ENCODE measurements around the gene SLC2A10.

Gene SLC2A10

DNA sequence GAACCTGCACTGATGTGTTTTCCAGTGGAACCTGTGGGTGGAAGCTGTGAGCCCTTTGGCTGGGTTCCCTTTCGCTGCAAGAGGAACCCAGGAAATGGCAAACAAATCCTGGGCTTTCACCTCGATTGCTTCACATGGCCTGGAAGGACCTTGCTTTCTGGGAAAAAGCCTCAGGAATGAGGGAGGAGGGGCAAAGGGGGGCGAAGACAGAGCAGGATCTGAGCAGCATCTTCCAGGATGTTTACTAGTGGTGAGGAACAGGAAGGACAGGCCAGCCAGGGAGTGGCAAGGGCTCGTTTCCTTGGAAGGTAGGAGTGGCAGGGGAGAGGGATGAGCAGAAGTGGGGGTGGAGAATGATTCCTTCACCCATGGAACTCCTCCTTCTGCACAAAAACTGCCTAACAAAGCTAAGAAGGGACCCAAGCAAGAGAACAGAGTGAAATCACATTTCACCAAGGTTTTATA lies 5.9 kb downstream of the SLC2A10 start:
- H3K4me3 ChIP-seq (ENCODE audit: low read depth, low read length): no peak overlapping the region
- in situ Hi-C loops (cut with HindIII; ENCODE audit: low sequenced_read_pairs): no loop called here
- TF ChIP-seq, protein P1, sequence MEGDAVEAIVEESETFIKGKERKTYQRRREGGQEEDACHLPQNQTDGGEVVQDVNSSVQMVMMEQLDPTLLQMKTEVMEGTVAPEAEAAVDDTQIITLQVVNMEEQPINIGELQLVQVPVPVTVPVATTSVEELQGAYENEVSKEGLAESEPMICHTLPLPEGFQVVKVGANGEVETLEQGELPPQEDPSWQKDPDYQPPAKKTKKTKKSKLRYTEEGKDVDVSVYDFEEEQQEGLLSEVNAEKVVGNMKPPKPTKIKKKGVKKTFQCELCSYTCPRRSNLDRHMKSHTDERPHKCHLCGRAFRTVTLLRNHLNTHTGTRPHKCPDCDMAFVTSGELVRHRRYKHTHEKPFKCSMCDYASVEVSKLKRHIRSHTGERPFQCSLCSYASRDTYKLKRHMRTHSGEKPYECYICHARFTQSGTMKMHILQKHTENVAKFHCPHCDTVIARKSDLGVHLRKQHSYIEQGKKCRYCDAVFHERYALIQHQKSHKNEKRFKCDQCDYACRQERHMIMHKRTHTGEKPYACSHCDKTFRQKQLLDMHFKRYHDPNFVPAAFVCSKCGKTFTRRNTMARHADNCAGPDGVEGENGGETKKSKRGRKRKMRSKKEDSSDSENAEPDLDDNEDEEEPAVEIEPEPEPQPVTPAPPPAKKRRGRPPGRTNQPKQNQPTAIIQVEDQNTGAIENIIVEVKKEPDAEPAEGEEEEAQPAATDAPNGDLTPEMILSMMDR (IDR thresholded peaks at IDR 0.05; ENCODE audit: low read depth, low read length, missing control alignments): peak; percentile 4
- no peak for DNase-seq (ENCODE audit: low read depth)

DNA sequence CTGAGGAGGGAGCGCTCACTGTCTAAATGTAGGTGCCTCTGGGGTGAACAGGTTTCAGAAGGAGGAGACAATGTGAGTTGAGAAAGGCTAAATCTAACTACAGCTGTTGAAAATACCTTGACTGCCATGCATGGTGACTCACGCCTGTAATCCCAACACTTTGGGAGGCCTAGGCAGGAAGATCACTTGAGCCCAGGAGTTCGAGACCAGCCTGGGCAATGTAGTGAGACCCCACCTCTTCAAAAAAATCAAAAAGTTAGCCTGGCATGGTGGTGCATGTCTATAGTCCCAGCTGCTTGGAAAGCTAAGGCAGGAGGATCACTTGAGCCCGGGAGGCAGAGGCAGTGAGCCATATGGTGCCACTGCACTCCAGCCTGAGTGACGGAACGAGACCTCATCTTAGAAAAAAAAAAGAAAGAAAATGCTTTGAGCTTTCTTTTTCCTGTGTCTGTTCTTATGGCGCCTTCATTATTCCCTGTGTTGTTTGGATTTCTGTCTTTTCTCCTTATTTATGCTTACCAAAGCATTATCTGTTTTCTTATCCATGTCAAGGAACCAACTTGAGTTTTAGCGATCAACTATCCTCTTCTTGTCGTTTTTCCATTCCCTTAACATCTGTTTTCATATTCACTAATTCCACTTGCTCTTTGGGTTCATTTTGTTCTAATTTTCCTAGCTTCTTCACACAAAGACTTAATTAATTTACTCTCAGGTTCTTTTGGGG lies 8.5 kb downstream of the SLC2A10 start:
- in situ Hi-C loops (cut with HindIII; ENCODE audit: low sequenced_read_pairs): no loop called here
- H3K4me3 ChIP-seq (ENCODE audit: low read depth, low read length): no peak overlapping the region
- TF ChIP-seq, protein P1 (IDR thresholded peaks at IDR 0.05; ENCODE audit: low read depth, low read length, missing control alignments): no peak
- no peak for DNase-seq (ENCODE audit: low read depth)

DNA sequence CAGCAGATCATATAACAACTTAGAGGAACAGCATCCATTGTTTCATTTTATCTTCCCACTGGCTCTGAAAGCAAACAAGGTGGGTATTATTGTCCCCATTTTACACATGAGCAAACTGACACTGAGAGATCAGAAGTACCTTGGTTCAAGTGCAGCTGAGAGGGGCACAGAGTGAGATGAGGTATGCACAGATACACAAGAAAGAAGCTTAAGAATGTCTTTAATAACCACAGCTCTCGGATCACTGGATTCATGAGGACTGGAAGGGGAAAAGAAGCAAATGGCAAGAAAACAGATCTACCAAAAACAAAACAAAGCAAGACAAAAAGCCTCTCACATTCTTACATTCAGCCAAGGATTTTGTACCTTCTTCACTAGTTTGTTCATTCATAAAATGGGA lies 10.6 kb downstream of the SLC2A10 start:
- no peak overlapping the region for H3K4me3 ChIP-seq (ENCODE audit: low read depth, low read length)
- TF ChIP-seq, protein P1 (IDR thresholded peaks at IDR 0.05; ENCODE audit: low read depth, low read length, missing control alignments): no peak
- in situ Hi-C loops (cut with HindIII; ENCODE audit: low sequenced_read_pairs): no loop called here
- no peak for DNase-seq (ENCODE audit: low read depth)

DNA sequence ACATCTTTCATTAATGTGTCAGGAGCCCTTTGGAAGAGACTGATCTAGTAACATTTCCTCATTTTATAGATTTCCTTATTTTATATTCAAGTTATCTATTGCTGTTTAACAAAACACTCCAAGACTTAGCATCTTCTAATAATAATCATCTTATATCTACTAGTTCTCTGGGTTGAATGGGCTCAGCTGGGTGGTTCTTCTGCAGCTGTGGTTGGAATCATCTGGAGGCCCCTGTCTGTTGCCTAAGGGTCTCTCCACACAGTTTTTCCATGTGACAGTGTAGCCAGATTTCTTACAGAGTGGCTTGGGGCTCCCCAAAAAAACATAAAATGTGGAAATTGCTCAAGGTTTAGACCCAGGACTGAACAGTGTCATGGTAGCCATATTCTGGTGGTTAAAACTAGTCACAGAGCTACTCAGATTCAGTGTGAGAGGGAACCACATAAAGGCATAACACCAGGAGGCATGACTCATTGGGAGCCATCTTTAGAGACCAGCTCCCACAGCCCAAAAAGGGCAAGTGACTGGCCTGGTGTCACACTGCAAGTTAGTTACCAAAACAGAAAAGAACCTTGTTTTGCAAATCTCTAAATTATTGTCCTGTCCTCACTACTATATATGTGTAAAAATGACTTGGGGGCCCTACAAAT lies 11.5 kb downstream of the SLC2A10 start:
- no peak for DNase-seq (ENCODE audit: low read depth)
- H3K4me3 ChIP-seq (ENCODE audit: low read depth, low read length): no peak overlapping the region
- in situ Hi-C loops (cut with HindIII; ENCODE audit: low sequenced_read_pairs): no loop called here
- TF ChIP-seq, protein P1 (IDR thresholded peaks at IDR 0.05; ENCODE audit: low read depth, low read length, missing control alignments): no peak

DNA sequence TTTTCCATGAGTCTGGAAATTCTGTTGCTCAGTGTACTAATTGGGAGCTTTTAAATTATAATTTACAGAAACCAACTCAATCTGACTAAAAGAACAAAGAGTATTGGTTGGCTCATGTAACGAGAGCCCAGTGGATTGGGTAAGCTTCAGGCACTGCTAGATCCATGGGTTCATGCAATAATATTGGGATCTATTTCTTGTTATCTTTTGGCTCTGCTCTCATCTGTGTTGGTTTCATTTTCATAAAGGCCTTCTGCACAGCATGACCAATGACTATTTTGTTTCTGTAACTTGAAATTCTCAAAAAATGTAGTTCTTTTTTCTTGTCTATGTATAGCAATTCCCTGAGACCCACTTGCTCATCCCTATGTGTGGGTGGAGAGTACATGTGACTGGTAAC lies 12.0 kb downstream of the SLC2A10 start:
- no peak for DNase-seq (ENCODE audit: low read depth)
- in situ Hi-C loops (cut with HindIII; ENCODE audit: low sequenced_read_pairs): no loop called here
- TF ChIP-seq, protein P1 (IDR thresholded peaks at IDR 0.05; ENCODE audit: low read depth, low read length, missing control alignments): no peak
- no peak overlapping the region for H3K4me3 ChIP-seq (ENCODE audit: low read depth, low read length)

DNA sequence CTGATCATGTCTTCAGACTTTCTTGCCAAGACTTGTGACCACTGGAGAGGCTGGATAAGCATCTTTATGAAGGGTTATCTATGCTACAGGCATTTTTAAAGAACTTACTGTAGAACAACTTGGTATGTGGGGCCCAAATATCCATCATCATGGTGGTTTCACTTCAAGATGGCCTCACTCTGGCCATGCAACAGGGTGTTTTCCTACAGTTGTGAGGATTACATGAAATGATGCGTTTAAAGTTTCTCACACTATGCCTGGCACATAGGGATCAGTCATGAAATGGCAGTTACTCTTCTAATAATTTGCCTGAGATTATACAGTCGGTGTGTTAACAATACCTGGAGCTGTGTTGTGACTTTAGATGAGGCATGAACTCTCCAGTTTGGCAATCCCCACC lies 13.0 kb downstream of the SLC2A10 start:
- no peak for DNase-seq (ENCODE audit: low read depth)
- in situ Hi-C loops (cut with HindIII; ENCODE audit: low sequenced_read_pairs): no loop called here
- TF ChIP-seq, protein P1 (IDR thresholded peaks at IDR 0.05; ENCODE audit: low read depth, low read length, missing control alignments): no peak
- H3K4me3 ChIP-seq (ENCODE audit: low read depth, low read length): no peak overlapping the region

Measured in astrocyte of the cerebellum (primary cell).